GM12872 (cell line): ENCODE measurements around the gene MYO18A.

ENCODE experiments used
- TF ChIP-seq, protein P1 (sequence below): IDR thresholded peaks from 3 replicates; pipeline ENCODE4 v1.5.1; 2011; ENCODE audit warnings: low read depth, mild to moderate bottlenecking, low read length, moderate library complexity; ENCODE audit not compliant: insufficient read depth

MYO18A gene

DNA sequence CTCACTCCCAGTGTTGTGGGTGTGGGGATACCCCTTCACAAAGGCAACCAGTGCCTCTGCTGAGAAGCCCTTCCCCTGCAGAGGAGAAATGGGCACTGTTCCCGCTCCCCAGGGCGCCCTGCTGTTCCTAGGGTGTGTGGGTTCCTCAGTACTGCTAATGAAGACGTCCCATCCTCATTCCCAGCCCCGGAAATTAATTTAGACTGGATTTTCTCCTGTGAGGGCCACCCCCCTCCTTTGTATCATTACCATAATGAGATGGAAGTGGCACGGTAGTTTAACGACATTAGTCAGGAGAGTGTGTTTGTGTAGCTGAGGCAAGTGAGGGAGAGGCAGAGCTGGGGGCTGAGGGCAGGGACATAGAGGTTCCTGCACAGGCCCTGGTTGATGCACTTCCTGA is 84.1 kb downstream of the MYO18A start:
- TF ChIP-seq, protein P1, sequence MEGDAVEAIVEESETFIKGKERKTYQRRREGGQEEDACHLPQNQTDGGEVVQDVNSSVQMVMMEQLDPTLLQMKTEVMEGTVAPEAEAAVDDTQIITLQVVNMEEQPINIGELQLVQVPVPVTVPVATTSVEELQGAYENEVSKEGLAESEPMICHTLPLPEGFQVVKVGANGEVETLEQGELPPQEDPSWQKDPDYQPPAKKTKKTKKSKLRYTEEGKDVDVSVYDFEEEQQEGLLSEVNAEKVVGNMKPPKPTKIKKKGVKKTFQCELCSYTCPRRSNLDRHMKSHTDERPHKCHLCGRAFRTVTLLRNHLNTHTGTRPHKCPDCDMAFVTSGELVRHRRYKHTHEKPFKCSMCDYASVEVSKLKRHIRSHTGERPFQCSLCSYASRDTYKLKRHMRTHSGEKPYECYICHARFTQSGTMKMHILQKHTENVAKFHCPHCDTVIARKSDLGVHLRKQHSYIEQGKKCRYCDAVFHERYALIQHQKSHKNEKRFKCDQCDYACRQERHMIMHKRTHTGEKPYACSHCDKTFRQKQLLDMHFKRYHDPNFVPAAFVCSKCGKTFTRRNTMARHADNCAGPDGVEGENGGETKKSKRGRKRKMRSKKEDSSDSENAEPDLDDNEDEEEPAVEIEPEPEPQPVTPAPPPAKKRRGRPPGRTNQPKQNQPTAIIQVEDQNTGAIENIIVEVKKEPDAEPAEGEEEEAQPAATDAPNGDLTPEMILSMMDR, result no peak

DNA sequence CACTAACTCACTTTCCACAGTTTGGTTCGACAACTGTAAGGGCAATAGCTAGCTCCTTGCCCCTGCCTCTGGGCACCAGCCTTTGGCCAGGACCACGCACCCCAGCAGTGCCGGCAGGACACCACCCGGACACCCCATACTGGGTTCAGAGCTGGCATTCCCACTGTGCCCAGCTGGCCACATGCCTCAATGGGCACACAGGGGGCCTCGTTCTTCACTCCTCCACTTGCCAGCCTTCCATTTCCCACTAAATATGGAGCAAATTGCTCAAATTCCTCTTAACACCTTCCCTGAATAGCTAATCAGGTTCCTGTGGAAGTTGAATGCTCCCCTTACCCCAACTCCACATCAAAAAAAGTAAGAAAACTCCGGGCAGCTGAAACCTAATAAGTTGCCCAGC is 84.8 kb downstream of the MYO18A start:
- TF ChIP-seq, protein P1, result no peak

DNA sequence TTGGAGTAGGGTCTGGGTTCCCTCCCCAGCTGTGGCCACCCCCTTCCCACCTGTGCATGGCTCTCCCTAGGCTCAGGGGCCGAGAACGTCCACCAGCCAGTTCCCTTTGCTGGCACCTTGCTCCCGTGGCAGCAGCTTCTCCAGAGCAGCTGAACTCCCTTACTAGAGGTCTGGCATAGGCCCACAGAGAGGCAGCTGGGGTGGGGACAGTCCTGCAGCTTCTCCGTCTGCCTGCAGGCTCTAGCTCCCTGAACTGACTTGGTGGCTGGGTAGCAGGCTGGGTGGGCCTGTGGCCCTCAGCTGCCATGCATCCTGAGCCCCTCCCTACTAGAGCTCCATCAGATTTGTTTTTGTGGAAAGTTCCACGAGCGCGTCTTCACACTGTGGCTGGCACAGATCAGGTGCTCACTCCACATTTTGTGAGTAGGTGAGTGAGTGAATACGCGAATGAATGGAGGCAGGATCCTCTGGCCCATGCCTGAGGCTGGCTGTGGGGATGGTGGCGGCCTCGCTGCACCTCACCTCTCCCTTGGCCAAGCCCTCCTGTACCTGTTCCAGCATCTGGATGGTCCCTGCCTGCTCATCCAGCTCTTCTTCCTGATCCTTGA is 86.0 kb downstream of the MYO18A start:
- TF ChIP-seq, protein P1, result no peak

DNA sequence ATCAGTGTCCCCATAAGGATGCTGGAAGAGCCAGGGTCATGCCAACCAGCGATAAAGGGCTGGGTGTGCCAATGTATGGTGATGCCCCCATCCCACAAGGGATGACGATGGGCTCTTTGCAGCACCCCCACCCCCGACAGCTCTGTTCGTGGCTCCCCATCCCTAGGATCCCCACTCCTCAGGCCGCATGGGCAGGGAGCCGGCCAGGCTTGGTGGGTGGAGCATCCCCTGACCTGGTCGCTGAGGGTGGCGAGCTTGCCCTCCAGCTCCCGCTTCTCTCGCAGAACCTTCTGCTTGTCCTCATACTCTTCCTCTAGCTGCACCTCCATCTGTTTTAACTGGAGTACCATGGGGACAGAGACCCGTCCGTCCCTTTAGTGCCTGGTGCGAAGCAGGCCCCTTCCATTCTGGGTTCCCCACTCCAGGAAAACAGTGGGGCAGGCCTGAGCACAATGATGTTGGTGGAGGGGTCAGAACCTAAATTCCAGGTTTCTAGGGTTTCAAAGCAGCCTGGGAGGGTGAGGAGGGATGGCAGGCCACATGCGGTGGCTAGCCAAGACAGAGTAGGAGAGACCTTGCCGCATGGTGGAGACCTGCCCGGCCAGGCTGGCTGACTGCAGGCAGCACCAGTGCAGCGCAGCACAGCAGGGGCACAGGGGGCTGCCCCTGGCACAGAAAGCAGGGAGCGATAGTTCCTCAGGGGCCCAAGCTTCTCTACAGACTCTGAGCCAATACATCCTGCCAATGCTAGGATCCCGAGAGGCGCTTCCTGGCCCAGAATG is 86.9 kb downstream of the MYO18A start:
- TF ChIP-seq, protein P1, result no peak

DNA sequence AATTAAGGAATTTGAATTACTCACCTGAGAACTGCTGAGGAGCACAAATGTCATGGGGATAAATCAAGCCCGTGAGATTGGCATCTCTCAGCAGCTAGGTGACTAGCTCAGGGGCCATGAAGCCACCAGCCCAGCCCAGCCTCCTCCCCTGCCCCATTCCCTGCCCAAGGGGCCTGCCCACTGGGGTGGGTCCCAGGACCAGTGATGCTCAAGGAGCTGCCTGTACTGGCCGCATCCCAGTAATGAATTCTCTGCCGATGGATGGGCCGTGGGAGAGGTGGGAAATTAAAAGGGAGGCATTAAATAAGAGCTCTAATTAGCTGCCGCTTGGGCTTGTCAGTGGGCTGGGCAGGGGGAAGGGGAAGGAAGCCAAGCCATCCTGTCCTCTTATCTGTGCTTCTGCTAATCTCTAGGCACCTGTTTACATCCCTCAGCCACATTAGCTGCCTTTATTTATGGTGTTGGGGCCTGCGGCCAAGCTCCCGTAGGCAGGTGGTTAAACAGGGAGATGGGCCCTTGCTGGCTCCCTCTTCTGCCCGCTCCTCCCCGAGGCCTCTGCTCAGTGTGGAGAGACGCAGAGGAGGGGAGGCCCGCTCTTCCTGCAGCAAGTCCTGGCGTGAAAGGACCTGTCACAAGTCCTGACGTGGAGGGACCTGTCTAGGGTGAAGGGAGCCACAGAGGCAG is 88.5 kb downstream of the MYO18A start:
- TF ChIP-seq, protein P1, result no peak

DNA sequence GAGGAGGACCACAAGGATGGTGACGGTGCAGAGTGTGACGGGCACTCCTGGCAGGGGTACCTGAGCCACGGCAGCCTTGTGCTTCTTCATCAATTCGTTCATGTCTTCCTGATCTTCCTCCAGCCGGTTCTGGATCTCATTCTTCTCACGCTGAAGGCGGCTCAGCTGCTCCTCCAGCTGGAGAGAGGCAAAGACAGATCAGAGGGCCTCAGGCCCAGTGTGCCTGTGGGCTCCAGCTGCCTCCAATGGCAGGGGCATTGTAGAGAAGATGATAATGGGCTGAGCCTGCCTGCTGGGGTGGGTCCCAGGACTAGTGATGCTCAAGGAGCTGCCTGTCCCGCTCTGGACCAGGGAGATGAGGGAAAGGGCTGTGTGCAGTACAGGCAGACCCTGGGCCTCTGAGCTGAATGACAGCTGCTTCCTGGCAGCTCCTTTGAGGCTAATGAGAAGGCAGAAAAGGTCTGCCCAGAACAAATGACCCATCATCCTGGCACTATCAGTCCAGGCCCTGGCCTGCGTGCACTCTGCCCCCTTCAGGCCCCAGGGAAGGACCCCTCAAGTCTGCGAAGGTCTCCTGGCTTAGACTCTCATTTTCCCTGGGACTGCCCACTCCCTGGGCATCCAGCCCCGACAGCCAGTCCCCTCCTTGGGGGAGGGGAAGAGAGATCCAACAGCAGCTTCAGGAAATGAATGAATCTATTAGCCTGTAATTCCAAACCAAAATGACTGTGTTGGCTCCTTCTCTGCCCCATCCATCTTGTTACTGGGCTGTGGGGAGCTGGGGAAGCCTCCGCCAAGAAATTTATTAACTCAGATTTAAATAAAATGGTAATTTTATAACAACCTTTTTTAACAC is 89.2 kb downstream of the MYO18A start:
- TF ChIP-seq, protein P1, result no peak

DNA sequence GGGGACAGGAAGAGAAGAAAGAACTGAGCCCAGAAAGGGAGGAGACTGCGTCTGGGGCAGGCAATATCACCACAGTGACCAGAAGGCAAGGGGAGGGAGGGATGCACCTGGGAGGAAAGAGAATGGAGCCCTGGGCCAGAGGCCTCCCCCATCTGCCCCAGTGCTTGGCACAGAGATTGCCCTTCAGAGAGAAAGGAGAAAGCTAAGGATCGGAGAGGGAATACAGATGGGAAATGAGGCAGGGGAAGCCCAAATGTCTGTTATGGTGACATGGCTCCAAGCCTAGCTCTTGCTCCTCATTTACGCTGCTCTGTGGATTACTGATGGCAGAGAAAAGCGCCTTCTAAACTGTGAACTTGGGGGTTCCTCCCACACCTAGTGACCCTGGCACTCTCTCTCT is 90.1 kb downstream of the MYO18A start:
- TF ChIP-seq, protein P1, result no peak
